ENCODE measurements around the gene DYSF. TPM values are rescaled to one million over a fixed set of nuclear protein-coding genes. Genes with fewer than 3 reads are reported as not detected.

Gene DYSF
- total RNA-seq, 4 donors from 2014 or later, result 17.4 to 40.7 (median 18.5) TPM

GRCh38 chr2:71694501-71695234 is 241.3 kb downstream of the DYSF start:
- peaks cover 0 to 6% (median 1%) of the 10 kb centered on the region in 4 donors for H3K4me1 ChIP-seq
- H3K27ac ChIP-seq (replicated peaks in 1 of 4), result no peak overlapping the region
- no peak overlapping the region for H3K4me3 ChIP-seq
- no peak for TF ChIP-seq POLR2AphosphoS5 (IDR thresholded peaks at IDR 0.05)
- no peak for TF ChIP-seq EP300 (IDR thresholded peaks at IDR 0.05)
- no peak for TF ChIP-seq CTCF (IDR thresholded peaks at IDR 0.05)
- no peak for TF ChIP-seq POLR2A (IDR thresholded peaks at IDR 0.05; ENCODE audit: low read depth)
- H3K36me3 ChIP-seq, result peaks cover 0 to under 1% (median 0%) of the 10 kb centered on the region in 4 donors
- intact Hi-C loops (cut with DNase I), result no loop called here
- DNase-seq (ENCODE audit: extremely low spot score), result no peak
- H3K27me3 ChIP-seq, result no peaks in the 10 kb centered on the region
- WGBS, result 84% methylated on average over 14 of the region's 14 CpGs
- H3K9me3 ChIP-seq, result no peaks in the 10 kb centered on the region

GRCh38 chr2:71695235-71696120 is 242.1 kb downstream of the DYSF start:
- no peaks in the 10 kb centered on the region for H3K36me3 ChIP-seq
- intact Hi-C loops (cut with DNase I), result no loop called here
- DNase-seq (ENCODE audit: extremely low spot score), result no peak
- no peak overlapping the region for H3K27ac ChIP-seq (replicated peaks in 1 of 4)
- 93% methylated on average over 13 of the region's 13 CpGs for WGBS
- no peak for TF ChIP-seq CTCF (IDR thresholded peaks at IDR 0.05)
- TF ChIP-seq POLR2A (IDR thresholded peaks at IDR 0.05; ENCODE audit: low read depth), result no peak
- no peak for TF ChIP-seq POLR2AphosphoS5 (IDR thresholded peaks at IDR 0.05)
- TF ChIP-seq EP300 (IDR thresholded peaks at IDR 0.05), result no peak
- peaks cover 7 to 13% (median 9%) of the 10 kb centered on the region in 4 donors for H3K4me1 ChIP-seq
- no peaks in the 10 kb centered on the region for H3K27me3 ChIP-seq
- no peak overlapping the region for H3K4me3 ChIP-seq
- no peaks in the 10 kb centered on the region for H3K9me3 ChIP-seq

- no peak for TF ChIP-seq POLR2A (IDR thresholded peaks at IDR 0.05; ENCODE audit: low read depth)
- no peak for TF ChIP-seq CTCF (IDR thresholded peaks at IDR 0.05)
- TF ChIP-seq POLR2AphosphoS5 (IDR thresholded peaks at IDR 0.05), result no peak
- no peak for TF ChIP-seq EP300 (IDR thresholded peaks at IDR 0.05)
- no peaks in the 10 kb centered on the region for H3K27me3 ChIP-seq
- WGBS, result 59% methylated on average over 8 of the region's 8 CpGs
- H3K9me3 ChIP-seq, result no peaks in the 10 kb centered on the region
- H3K4me3 ChIP-seq, result no peak overlapping the region
- no peaks in the 10 kb centered on the region for H3K36me3 ChIP-seq
- intact Hi-C loops (cut with DNase I), result no loop called here
- H3K4me1 ChIP-seq, result peaks cover 16 to 22% (median 18%) of the 10 kb centered on the region in 4 donors
- no peak overlapping the region for H3K27ac ChIP-seq (replicated peaks in 1 of 4)
- no peak for DNase-seq (ENCODE audit: extremely low spot score)
Observed at GRCh38 chr2:71696381-71696780, 243.0 kb downstream of the DYSF start.

GRCh38 chr2:71697106-71698004 is 244.0 kb downstream of the DYSF start:
- no peaks in the 10 kb centered on the region for H3K9me3 ChIP-seq
- intact Hi-C loops (cut with DNase I), result no loop called here
- H3K36me3 ChIP-seq, result no peaks in the 10 kb centered on the region
- TF ChIP-seq CTCF (IDR thresholded peaks at IDR 0.05) (no peak), POLR2A (IDR thresholded peaks at IDR 0.05; ENCODE audit: low read depth) (no peak), EP300 (IDR thresholded peaks at IDR 0.05) (no peak), POLR2AphosphoS5 (IDR thresholded peaks at IDR 0.05) (no peak)
- H3K27me3 ChIP-seq, result no peaks in the 10 kb centered on the region
- H3K4me3 ChIP-seq, result no peak overlapping the region
- 95% methylated on average over 14 of the region's 14 CpGs for WGBS
- H3K27ac ChIP-seq (replicated peaks in 1 of 4), result no peak overlapping the region
- H3K4me1 ChIP-seq, result peaks cover 18 to 28% (median 25%) of the 10 kb centered on the region in 4 donors
- no peak for DNase-seq (ENCODE audit: extremely low spot score)
